Measurements from ENCODE around the gene CTTNBP2NL. TPM values are rescaled to one million over a fixed set of nuclear protein-coding genes. Genes with fewer than 3 reads are reported as not detected.

Gene CTTNBP2NL
- total and polyA plus RNA-seq, 10 of the 15 experiments (the other 5 are each of a cell fraction or from before 2014, with no cell fraction given) = 2.1 to 11.3 (median 5.6) TPM

GRCh38 chr1:112387807-112388206, 8.2 kb upstream of the CTTNBP2NL start:
- Histone ChIP-seq H3K27me3 (replicated peaks in 1 of 2; ENCODE audit: control insufficient read depth in 2 of 2, insufficient read depth in 2 of 2, low read length in 1 of 2) (0 out of 4 replicates have a peak, but pooled peaks cover 0 to 2% of the 10 kb centered on the region in 2 experiments), H4K20me1 (ENCODE audit: control insufficient read depth, insufficient read depth) (no peaks in the 10 kb centered on the region), H3K4me1 (ENCODE audit: control insufficient read depth, insufficient read depth, low read length) (no peaks in the 10 kb centered on the region), H2AFZ (ENCODE audit: control insufficient read depth, low read depth, low read length) (no peak overlapping the region), H3K4me3 (no peak overlapping the region), H3K27ac (ENCODE audit: control insufficient read depth, insufficient read depth) (no peak overlapping the region), H3K9ac (ENCODE audit: control insufficient read depth, insufficient read depth, low read length) (no peak overlapping the region), H3K79me2 (ENCODE audit: control insufficient read depth, insufficient read depth, low read length) (no peaks in the 10 kb centered on the region), H3K9me3 (replicated peaks; ENCODE audit: control insufficient read depth, insufficient read depth, low read length) (no peaks in the 10 kb centered on the region), H3K36me3 (ENCODE audit: control insufficient read depth in 2 of 2, insufficient read depth in 2 of 2, low read length in 1 of 2) (no peaks in the 10 kb centered on the region), H3K4me2 (ENCODE audit: control insufficient read depth, insufficient read depth) (no peak overlapping the region)
- FAIRE-seq = no peak
- no TSS peak for BruUV-seq (replicated peaks)
- ChIA-PET RAD21 (ENCODE audit: unreplicated experiment) (interaction anchor here (0.6 kb wide), 1 partner anchor 154 kb away, joined by 6 read pairs; no protein-coding TSS in a partner anchor), SMC1A (ENCODE audit: uncharacterized antibody, unreplicated experiment) (interaction anchor here (2.8 kb wide), 1 partner anchor 321 kb away, joined by 13 read pairs; no protein-coding TSS in a partner anchor), POLR2A (no interaction called here), CTCF (interaction anchor here (1.3 kb wide), 1 partner anchor 320 kb away, joined by 3 read pairs; no protein-coding TSS in a partner anchor)
- intact Hi-C loops (cut with micrococcal nuclease; ENCODE audit: unreplicated experiment) = no loop called here
- TF ChIP-seq ETV6 (conservative IDR thresholded peaks at IDR 0.05 in 1 of 2, IDR thresholded peaks at IDR 0.05 in 1 of 2; ENCODE audit: borderline replicate concordance in 1 of 2, low read depth in 1 of 2) = peak in 1 of 2 experiments; percentile 65; a peak in 1 of 4 replicates
- no peak for TF ChIP-seq FOXM1 (IDR thresholded peaks at IDR 0.05; ENCODE audit: low read depth, low read length)
- in situ Hi-C loops (cut with MboI) = no loop called here
- WGBS (ENCODE audit: insufficient coverage, insufficient replicate concordance, low lambda C conversion rate, missing lambda C conversion rate) = 48% methylated on average over 3 of the region's 3 CpGs
- ATAC-seq = no peak
- DNase-seq (ENCODE audit: low read depth, low spot score) = no peak

GRCh38 chr1:112388436-112388835, 7.6 kb upstream of the CTTNBP2NL start:
- ATAC-seq (no peak), FAIRE-seq (no peak), DNase-seq (ENCODE audit: low read depth, low spot score) (no peak)
- no peaks in the 10 kb centered on the region; the same call in 1 of the 2 replicates for H3K4me1 ChIP-seq (ENCODE audit: control insufficient read depth, insufficient read depth, low read length)
- H3K36me3 ChIP-seq (ENCODE audit: control insufficient read depth in 2 of 2, insufficient read depth in 2 of 2, low read length in 1 of 2) = no peaks in the 10 kb centered on the region
- RAD21 ChIA-PET (ENCODE audit: unreplicated experiment) = interaction anchor here (0.9 to 4.4 kb wide), 2 partner anchors 225 to 327 kb away, joined by 3 to 49 read pairs; partner anchors contain the start of gene PPM1J
- 28% methylated on average over 3 of the region's 3 CpGs for WGBS (ENCODE audit: insufficient coverage, insufficient replicate concordance, low lambda C conversion rate, missing lambda C conversion rate)
- no peak overlapping the region for H3K4me3 ChIP-seq
- no peaks in the 10 kb centered on the region for H4K20me1 ChIP-seq (ENCODE audit: control insufficient read depth, insufficient read depth)
- H3K9ac ChIP-seq (ENCODE audit: control insufficient read depth, insufficient read depth, low read length) = no peak overlapping the region
- intact Hi-C loops (cut with micrococcal nuclease; ENCODE audit: unreplicated experiment) (no loop called here), in situ Hi-C loops (cut with MboI) (no loop called here)
- no peaks in the 10 kb centered on the region for H3K79me2 ChIP-seq (ENCODE audit: control insufficient read depth, insufficient read depth, low read length)
- CTCF ChIA-PET = interaction anchor here (0.5 to 14.4 kb wide), 5 partner anchors 18 to 328 kb away, joined by 3 to 330 read pairs (median 24); partner anchors contain the start of genes CAPZA1, PPM1J and ST7L
- no peak overlapping the region for H3K4me2 ChIP-seq (ENCODE audit: control insufficient read depth, insufficient read depth)
- POLR2A ChIA-PET = no interaction called here
- no peaks in the 10 kb centered on the region for H3K27me3 ChIP-seq (replicated peaks in 1 of 2; ENCODE audit: control insufficient read depth in 2 of 2, insufficient read depth in 2 of 2, low read length in 1 of 2)
- H2AFZ ChIP-seq (ENCODE audit: control insufficient read depth, low read depth, low read length) = no peak overlapping the region
- H3K9me3 ChIP-seq (replicated peaks; ENCODE audit: control insufficient read depth, insufficient read depth, low read length) = no peaks in the 10 kb centered on the region
- BruUV-seq (replicated peaks) = no TSS peak
- no peak for TF ChIP-seq STAT3 (IDR thresholded peaks at IDR 0.05; ENCODE audit: low read depth, low read length)
- SMC1A ChIA-PET (ENCODE audit: uncharacterized antibody, unreplicated experiment) = interaction anchor here (1.0 to 2.8 kb wide), 3 partner anchors 8 to 320 kb away, joined by 5 to 13 read pairs (median 5); no protein-coding TSS in a partner anchor
- no peak overlapping the region for H3K27ac ChIP-seq (ENCODE audit: control insufficient read depth, insufficient read depth)
